Measurements from ENCODE around the gene MRAS. TPM values are rescaled to one million over a fixed set of nuclear protein-coding genes. Genes with fewer than 3 reads are reported as not detected.
A peak's percentile ranks its signal among the peaks of the same experiment; 100 is the strongest.
"Not testable (repeated sequence)": the region's sequence is repeated elsewhere in the genome, so short reads cannot be mapped to it uniquely, and the experiment has no call there.

Gene MRAS
- total RNA-seq, 2 donors from 2014 or later = 174 to 288 TPM

DNA sequence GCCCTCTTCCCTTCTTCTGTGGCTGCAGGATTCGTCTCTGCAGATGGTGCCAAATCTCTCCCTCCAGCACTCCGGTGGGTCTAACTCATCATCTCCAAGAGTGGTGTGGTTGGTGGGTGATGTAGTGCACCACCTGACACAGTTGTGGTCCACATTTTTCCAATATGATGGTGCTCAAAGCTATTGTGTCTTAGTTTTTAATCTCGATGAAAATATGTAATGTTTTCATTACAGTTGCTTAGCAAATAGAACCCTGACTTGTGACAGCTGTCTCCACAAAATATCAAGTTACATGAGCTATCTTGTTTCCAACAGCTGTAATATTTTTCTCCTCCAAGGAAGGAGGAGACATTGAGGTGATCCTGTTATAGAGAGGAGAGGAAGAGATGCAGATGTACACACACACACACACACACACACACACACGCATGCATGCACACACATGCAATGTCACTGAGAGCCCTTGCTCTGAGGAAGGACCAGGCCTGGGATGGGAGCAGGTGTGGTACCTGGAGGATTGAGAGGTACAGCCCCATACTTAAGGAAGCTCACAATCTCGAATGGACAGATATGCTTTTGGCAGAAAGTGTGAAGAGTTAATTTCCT is 70.3 kb downstream of the MRAS start:
- no peak for DNase-seq (ENCODE audit: low spot score)
- no peak overlapping the region for H3K4me3 ChIP-seq
- H3K27ac ChIP-seq = no peak overlapping the region
- H3K36me3 ChIP-seq = no peaks in the 10 kb centered on the region
- no peaks in the 10 kb centered on the region for H3K27me3 ChIP-seq
- TF ChIP-seq, protein P1, sequence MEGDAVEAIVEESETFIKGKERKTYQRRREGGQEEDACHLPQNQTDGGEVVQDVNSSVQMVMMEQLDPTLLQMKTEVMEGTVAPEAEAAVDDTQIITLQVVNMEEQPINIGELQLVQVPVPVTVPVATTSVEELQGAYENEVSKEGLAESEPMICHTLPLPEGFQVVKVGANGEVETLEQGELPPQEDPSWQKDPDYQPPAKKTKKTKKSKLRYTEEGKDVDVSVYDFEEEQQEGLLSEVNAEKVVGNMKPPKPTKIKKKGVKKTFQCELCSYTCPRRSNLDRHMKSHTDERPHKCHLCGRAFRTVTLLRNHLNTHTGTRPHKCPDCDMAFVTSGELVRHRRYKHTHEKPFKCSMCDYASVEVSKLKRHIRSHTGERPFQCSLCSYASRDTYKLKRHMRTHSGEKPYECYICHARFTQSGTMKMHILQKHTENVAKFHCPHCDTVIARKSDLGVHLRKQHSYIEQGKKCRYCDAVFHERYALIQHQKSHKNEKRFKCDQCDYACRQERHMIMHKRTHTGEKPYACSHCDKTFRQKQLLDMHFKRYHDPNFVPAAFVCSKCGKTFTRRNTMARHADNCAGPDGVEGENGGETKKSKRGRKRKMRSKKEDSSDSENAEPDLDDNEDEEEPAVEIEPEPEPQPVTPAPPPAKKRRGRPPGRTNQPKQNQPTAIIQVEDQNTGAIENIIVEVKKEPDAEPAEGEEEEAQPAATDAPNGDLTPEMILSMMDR (IDR thresholded peaks at IDR 0.05) = no peak
- H3K9me3 ChIP-seq = no peaks in the 10 kb centered on the region
- peaks cover 0 to 5% of the 10 kb centered on the region in 2 donors for H3K4me1 ChIP-seq

GRCh38 chr3:138423316-138423715 is 74.9 kb downstream of the MRAS start:
- H3K4me1 ChIP-seq = no peaks in the 10 kb centered on the region
- TF ChIP-seq, protein P1 (IDR thresholded peaks at IDR 0.05) = no peak
- DNase-seq (ENCODE audit: low spot score) = no peak

GRCh38 chr3:138424323-138424722 is 75.9 kb downstream of the MRAS start:
- Histone ChIP-seq H3K27ac (no peak overlapping the region), H3K4me1 (no peaks in the 10 kb centered on the region), H3K27me3 (no peaks in the 10 kb centered on the region), H3K9me3 (no peaks in the 10 kb centered on the region), H3K36me3 (no peaks in the 10 kb centered on the region), H3K4me3 (no peak overlapping the region)
- DNase-seq (ENCODE audit: low spot score) = no peak
- TF ChIP-seq, protein P1 (IDR thresholded peaks at IDR 0.05) = no peak

More at GRCh38 chr3:138423316-138423715, 74.9 kb downstream of the MRAS start:
- Histone ChIP-seq H3K27me3 (no peaks in the 10 kb centered on the region), H3K27ac (no peak overlapping the region), H3K9me3 (no peaks in the 10 kb centered on the region), H3K4me3 (no peak overlapping the region), H3K36me3 (no peaks in the 10 kb centered on the region)

DNA sequence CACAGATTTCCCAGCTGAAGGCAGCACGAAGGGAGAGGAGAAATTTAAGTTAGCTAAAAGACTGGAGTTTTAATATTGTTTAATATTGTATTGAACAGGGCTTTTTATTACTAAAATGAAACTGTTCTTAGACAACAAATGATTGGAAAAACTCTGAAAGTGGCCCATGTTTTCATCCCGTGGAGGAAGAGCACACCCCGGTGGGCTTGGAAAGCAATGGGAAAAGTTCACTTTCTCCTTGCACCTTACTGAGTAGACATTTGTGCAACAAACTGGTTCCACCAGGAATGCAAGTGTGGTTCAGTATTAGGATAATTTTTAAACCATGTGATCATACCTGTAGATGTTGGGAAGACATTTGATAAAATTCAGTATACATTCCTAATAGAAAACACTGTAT is 77.8 kb downstream of the MRAS start:
- no peak overlapping the region for H3K4me3 ChIP-seq
- TF ChIP-seq, protein P1 (IDR thresholded peaks at IDR 0.05) = peak in 1 of 2 donors; percentile 54
- no peaks in the 10 kb centered on the region for H3K36me3 ChIP-seq
- no peak for DNase-seq (ENCODE audit: low spot score)
- H3K4me1 ChIP-seq = no peaks in the 10 kb centered on the region
- H3K27ac ChIP-seq = no peak overlapping the region
- H3K9me3 ChIP-seq = no peaks in the 10 kb centered on the region
- H3K27me3 ChIP-seq = no peaks in the 10 kb centered on the region

- not testable (repeated sequence) for H3K9me3 ChIP-seq; H3K27ac ChIP-seq; H3K36me3 ChIP-seq; H3K4me3 ChIP-seq; DNase-seq (ENCODE audit: low spot score); H3K27me3 ChIP-seq; H3K4me1 ChIP-seq
Measured at GRCh38 chr3:138426754-138427153, 78.4 kb downstream of the MRAS start.

DNA sequence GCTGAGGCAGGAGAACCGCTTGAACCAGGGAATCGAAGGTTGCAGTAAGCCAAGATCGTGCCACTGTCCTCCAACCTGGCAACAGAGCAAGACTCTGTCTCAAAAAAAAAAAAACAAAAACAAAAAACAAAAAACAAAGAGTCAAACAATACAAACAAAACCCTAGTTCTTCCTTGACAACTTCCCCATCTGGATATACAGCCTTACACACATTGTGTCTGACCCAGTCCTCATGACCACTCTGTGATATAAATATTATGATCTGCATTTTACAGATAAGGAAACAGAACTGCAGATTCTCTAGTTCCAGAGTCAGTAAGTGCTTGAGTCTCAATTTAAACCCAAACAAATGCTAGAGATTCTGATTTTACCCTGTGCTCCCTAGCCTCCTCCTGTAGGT is 81.3 kb downstream of the MRAS start:
- no peaks in the 10 kb centered on the region for H3K36me3 ChIP-seq
- no peak overlapping the region for H3K27ac ChIP-seq
- H3K4me3 ChIP-seq = no peak overlapping the region
- H3K9me3 ChIP-seq = no peaks in the 10 kb centered on the region
- peaks cover 0 to 10% of the 10 kb centered on the region in 2 donors for H3K4me1 ChIP-seq
- TF ChIP-seq, protein P1 (IDR thresholded peaks at IDR 0.05) = no peak
- DNase-seq (ENCODE audit: low spot score) = no peak
- no peaks in the 10 kb centered on the region for H3K27me3 ChIP-seq
